Thoracic aorta (tissue), 2 donors: Measurements from ENCODE around the gene CACNB1. TPM values are rescaled to one million over a fixed set of nuclear protein-coding genes. Genes with fewer than 3 reads are reported as not detected.

ENCODE experiments used
- ATAC-seq: fragments of 150-250 bp; one replicate; pipeline ENCODE4 v1.8.0; 2017; ENCODE audit warnings: low read depth; ENCODE audit not compliant: insufficient number of reproducible peaks, low FRiP score
- DNase-seq: peaks from one replicate; pipeline ENCODE4 v3.0.0-alpha.2; 2020; ENCODE audit warnings: low spot score
- H3K27ac ChIP-seq, 2 donors: fragments of 200-600 bp; sonication (generic); 1 replicate in 1 of 2; 2 replicates in 1 of 2; pipeline ENCODE4 v1.5.1; 2016; ENCODE audit warnings: mild to moderate bottlenecking in 2 of 2, moderate library complexity in 2 of 2
- H3K27me3 ChIP-seq: fragments of 200-600 bp; sonication (generic); replicated peaks from 2 replicates; pipeline ENCODE4 v1.6.0; 2016; ENCODE audit warnings: mild to moderate bottlenecking; ENCODE audit not compliant: insufficient read depth
- H3K36me3 ChIP-seq: fragments of 200-600 bp; sonication (generic); one replicate; pipeline ENCODE4 v1.5.1; 2016
- H3K4me1 ChIP-seq, 2 donors: fragments of 200-600 bp; sonication (generic); 1 replicate in 1 of 2; 2 replicates in 1 of 2; pipeline versions ENCODE4 v1.5.1 to v1.6.0; 2016; ENCODE audit warnings: low read depth in 2 of 2, mild to moderate bottlenecking in 1 of 2; ENCODE audit not compliant: control insufficient read depth in 1 of 2
- H3K4me3 ChIP-seq: fragments of 200-600 bp; sonication (generic); 2 replicates; pipeline ENCODE4 v1.5.1; 2016; ENCODE audit warnings: mild to moderate bottlenecking
- H3K9me3 ChIP-seq: fragments of 200-600 bp; sonication (generic); 2 replicates; pipeline ENCODE4 v1.5.1; 2016
- CTCF ChIP-seq: fragments of 200-600 bp; sonication (generic); IDR thresholded peaks from one replicate; pipeline ENCODE4 v1.5.1; 2019; ENCODE audit warnings: antibody characterized with exemption
- total RNA-seq, 2 donors: library from RNA; depleted of rRNA; stranded (reverse); fragments of >200 nt; gene quantifications; one replicate each; pipeline versions ENCODE4 v1.1.0 to v1.2.3, GENCODE V29; 2016

The CACNB1 gene
- total RNA-seq, 2 donors from 2014 or later, result 14.3 to 15.6 TPM

GRCh38 chr17:39212841-39213480 is 15.5 kb upstream of the CACNB1 start:
- no peak for DNase-seq
- Histone ChIP-seq H3K4me3 (no peak overlapping the region), H3K9me3 (no peaks in the 10 kb centered on the region), H3K4me1 (peaks cover 33 to 71% of the 10 kb centered on the region in 2 donors), H3K36me3 (peaks cover 2% of the 10 kb centered on the region), H3K27ac (peak overlapping the region; percentile 58 to 64), H3K27me3 (no peaks in the 10 kb centered on the region)
- TF ChIP-seq CTCF, result no peak
- no peak for ATAC-seq

- peaks cover 2% of the 10 kb centered on the region for H3K36me3 ChIP-seq
- H3K4me1 ChIP-seq, result peaks cover 34 to 67% of the 10 kb centered on the region in 2 donors
- no peaks in the 10 kb centered on the region for H3K27me3 ChIP-seq
- peak overlapping the region; percentile 58 to 64 for H3K27ac ChIP-seq
- no peak for TF ChIP-seq CTCF
- H3K4me3 ChIP-seq, result no peak overlapping the region
- no peaks in the 10 kb centered on the region for H3K9me3 ChIP-seq
- DNase-seq, result no peak
- no peak for ATAC-seq
Measured at GRCh38 chr17:39212195-39212810, 14.8 kb upstream of the CACNB1 start.

- H3K4me1 ChIP-seq, result peaks cover 34 to 59% of the 10 kb centered on the region in 2 donors
- TF ChIP-seq CTCF, result no peak
- no peaks in the 10 kb centered on the region for H3K27me3 ChIP-seq
- H3K36me3 ChIP-seq, result peaks cover 1% of the 10 kb centered on the region
- H3K27ac ChIP-seq, result peak overlapping the region; percentile 93 to 95
- H3K9me3 ChIP-seq, result no peaks in the 10 kb centered on the region
- DNase-seq, result no peak
- peak overlapping the region; percentile 77 for H3K4me3 ChIP-seq
- ATAC-seq, result no peak
Measured at GRCh38 chr17:39210093-39210434, 12.6 kb upstream of the CACNB1 start.

GRCh38 chr17:39209317-39210092 is 12.0 kb upstream of the CACNB1 start:
- DNase-seq (peak; percentile 80), ATAC-seq (peak; percentile 62)
- Histone ChIP-seq H3K36me3 (peaks cover 7% of the 10 kb centered on the region), H3K4me1 (peaks cover 34 to 59% of the 10 kb centered on the region in 2 donors), H3K27ac (peak overlapping the region; percentile 93 to 95), H3K27me3 (no peaks in the 10 kb centered on the region), H3K9me3 (no peaks in the 10 kb centered on the region), H3K4me3 (peak overlapping the region; percentile 77)
- no peak for TF ChIP-seq CTCF

GRCh38 chr17:39208893-39209292 is 11.4 kb upstream of the CACNB1 start:
- H3K9me3 ChIP-seq, result no peaks in the 10 kb centered on the region
- H3K4me3 ChIP-seq, result peak overlapping the region; percentile 77
- DNase-seq, result no peak
- H3K27ac ChIP-seq, result peak overlapping the region; percentile 93 to 95
- H3K36me3 ChIP-seq, result peaks cover 13% of the 10 kb centered on the region
- H3K4me1 ChIP-seq, result peaks cover 34 to 54% of the 10 kb centered on the region in 2 donors
- TF ChIP-seq CTCF, result no peak
- no peak for ATAC-seq
- H3K27me3 ChIP-seq, result no peaks in the 10 kb centered on the region
